Gastrocnemius medialis (tissue), 4 donors: ENCODE measurements around the gene TNFAIP8. TPM values are rescaled to one million over a fixed set of nuclear protein-coding genes. Genes with fewer than 3 reads are reported as not detected.

Experiments used
- ATAC-seq, 2 donors: fragments of 150-250 bp; one replicate each; pipeline ENCODE4 v1.9.1; 2016
- DNase-seq, 2 donors: peaks; one replicate each; pipeline ENCODE4 v3.0.0-alpha.2; 2019
- H3K27ac ChIP-seq, 4 donors: fragments of 200-600 bp; sonication (generic); 1 replicate in 1 of 4; 2 replicates in 3 of 4; pipeline ENCODE4 v1.5.1; 2016 to 2018; ENCODE audit warnings: mild to moderate bottlenecking in 2 of 4, moderate library complexity in 1 of 4
- H3K27me3 ChIP-seq, 3 donors: fragments of 200-600 bp; sonication (generic) in 2 of 3; 1 replicate in 1 of 3; 2 replicates in 2 of 3; pipeline versions ENCODE4 v1.5.1 to v1.6.0; 2016 to 2019; ENCODE audit warnings: mild to moderate bottlenecking in 1 of 3, moderate library complexity in 1 of 3
- H3K36me3 ChIP-seq, 2 donors: fragments of 200-600 bp; sonication (generic) in 1 of 2; one replicate each; pipeline ENCODE4 v1.5.1; 2017 to 2018
- H3K4me1 ChIP-seq, 2 donors: fragments of 200-600 bp; sonication (generic) in 1 of 2; one replicate each; pipeline ENCODE4 v1.5.1; 2016 to 2017; ENCODE audit warnings: mild to moderate bottlenecking in 2 of 2
- H3K4me3 ChIP-seq, 4 donors: fragments of 200-600 bp; sonication (generic) in 3 of 4; 1 replicate in 1 of 4; 2 replicates in 3 of 4; pipeline ENCODE4 v1.5.1; 2016 to 2019; ENCODE audit warnings: mild to moderate bottlenecking in 2 of 4
- H3K9me3 ChIP-seq, 3 donors: fragments of 200-600 bp; sonication (generic) in 2 of 3; 1 replicate in 1 of 3; 2 replicates in 2 of 3; pipeline ENCODE4 v1.5.1; 2016 to 2019
- POLR2A ChIP-seq, 2 donors: fragments of 450-650 bp; IDR thresholded peaks; one replicate each; pipeline ENCODE4 v1.6.1; 2017; ENCODE audit warnings: antibody characterized with exemption in 2 of 2, mild to moderate bottlenecking in 2 of 2, moderate library complexity in 2 of 2
- in situ Hi-C, 4 donors: fragments of 200-750 bp; cut with MboI; loops; one replicate each; pipeline versions ENCODE4 v1.15.0 to v1.8.0; 2017; ENCODE audit warnings: low sequenced_read_pairs in 4 of 4
- intact Hi-C: fragments of 100-400 bp; cut with DNase I; formaldehyde crosslinking; loops from one replicate; pipeline ENCODE4 v1.15.1; 2023; ENCODE audit warnings: low total_unique reads
- total RNA-seq, 4 donors: library from RNA; depleted of rRNA; stranded (reverse); fragments of >200 nt; gene quantifications; one replicate each; pipeline versions ENCODE4 v1.1.0 to v1.2.3, GENCODE V29; 2016
- TF ChIP-seq, protein P1 (sequence below), 5 experiments: fragments of 450-650 bp in 3 of 5; fragments of 200-600 bp in 2 of 5; sonication (generic) in 2 of 5; IDR thresholded peaks in 4 of 5; conservative IDR thresholded peaks in 1 of 5; 1 replicate in 4 of 5; 2 replicates in 1 of 5; pipeline ENCODE4 v1.5.1; 2016 to 2019; ENCODE audit warnings: antibody characterized with exemption in 5 of 5, mild to moderate bottlenecking in 3 of 5, moderate library complexity in 3 of 5

TNFAIP8 gene
- total RNA-seq, 4 donors from 2014 or later: 0.20 to 5.8 (median 2.0) TPM

GRCh38 chr5:119374901-119375300 lies 19.1 kb downstream of the TNFAIP8 start:
- no peak for TF ChIP-seq POLR2A (IDR thresholded peaks at IDR 0.05)
- TF ChIP-seq, protein P1, sequence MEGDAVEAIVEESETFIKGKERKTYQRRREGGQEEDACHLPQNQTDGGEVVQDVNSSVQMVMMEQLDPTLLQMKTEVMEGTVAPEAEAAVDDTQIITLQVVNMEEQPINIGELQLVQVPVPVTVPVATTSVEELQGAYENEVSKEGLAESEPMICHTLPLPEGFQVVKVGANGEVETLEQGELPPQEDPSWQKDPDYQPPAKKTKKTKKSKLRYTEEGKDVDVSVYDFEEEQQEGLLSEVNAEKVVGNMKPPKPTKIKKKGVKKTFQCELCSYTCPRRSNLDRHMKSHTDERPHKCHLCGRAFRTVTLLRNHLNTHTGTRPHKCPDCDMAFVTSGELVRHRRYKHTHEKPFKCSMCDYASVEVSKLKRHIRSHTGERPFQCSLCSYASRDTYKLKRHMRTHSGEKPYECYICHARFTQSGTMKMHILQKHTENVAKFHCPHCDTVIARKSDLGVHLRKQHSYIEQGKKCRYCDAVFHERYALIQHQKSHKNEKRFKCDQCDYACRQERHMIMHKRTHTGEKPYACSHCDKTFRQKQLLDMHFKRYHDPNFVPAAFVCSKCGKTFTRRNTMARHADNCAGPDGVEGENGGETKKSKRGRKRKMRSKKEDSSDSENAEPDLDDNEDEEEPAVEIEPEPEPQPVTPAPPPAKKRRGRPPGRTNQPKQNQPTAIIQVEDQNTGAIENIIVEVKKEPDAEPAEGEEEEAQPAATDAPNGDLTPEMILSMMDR (IDR thresholded peaks at IDR 0.05 in 4 of 5, conservative IDR thresholded peaks at IDR 0.05 in 1 of 5): no peak
- Histone ChIP-seq H3K9me3 (no peaks in the 10 kb centered on the region), H3K36me3 (no peaks in the 10 kb centered on the region), H3K27ac (no peak overlapping the region), H3K27me3 (no peaks in the 10 kb centered on the region), H3K4me1 (no peaks in the 10 kb centered on the region), H3K4me3 (no peak overlapping the region)
- DNase-seq (no peak), ATAC-seq (no peak)
- in situ Hi-C loops (no loop called here), intact Hi-C loops (no loop called here)

DNA sequence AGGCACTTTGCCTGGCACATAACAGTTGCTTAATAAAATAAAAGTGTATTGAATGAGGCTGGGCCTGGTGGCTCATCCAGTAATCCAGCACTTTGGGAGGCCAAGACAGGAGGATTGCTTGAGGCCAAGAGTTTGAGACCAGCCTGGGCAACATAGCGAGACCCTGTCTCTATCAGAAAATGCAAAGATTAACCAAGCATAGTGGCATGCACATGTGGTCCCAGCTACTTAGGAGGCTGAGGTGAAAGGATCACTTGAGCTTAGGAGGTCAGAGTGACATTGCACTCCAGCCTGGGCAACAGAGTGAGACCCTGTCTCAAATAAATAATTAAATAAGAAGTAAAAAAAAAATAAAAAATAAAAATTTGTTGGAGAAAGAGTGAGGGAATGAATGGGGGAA lies 21.2 kb downstream of the TNFAIP8 start:
- Histone ChIP-seq H3K27me3 (no peaks in the 10 kb centered on the region), H3K4me1 (no peaks in the 10 kb centered on the region), H3K27ac (no peak overlapping the region), H3K36me3 (no peaks in the 10 kb centered on the region), H3K9me3 (no peaks in the 10 kb centered on the region), H3K4me3 (no peak overlapping the region)
- ATAC-seq: no peak
- intact Hi-C loops: no loop called here
- in situ Hi-C loops: no loop called here
- TF ChIP-seq POLR2A (IDR thresholded peaks at IDR 0.05): no peak
- TF ChIP-seq, protein P1 (IDR thresholded peaks at IDR 0.05 in 4 of 5, conservative IDR thresholded peaks at IDR 0.05 in 1 of 5): no peak
- DNase-seq: no peak

- Histone ChIP-seq H3K9me3 (no peaks in the 10 kb centered on the region), H3K4me1 (no peaks in the 10 kb centered on the region), H3K27ac (no peak overlapping the region), H3K4me3 (no peak overlapping the region), H3K36me3 (no peaks in the 10 kb centered on the region), H3K27me3 (no peaks in the 10 kb centered on the region)
- intact Hi-C loops: no loop called here
- ATAC-seq: no peak
- no peak for DNase-seq
- in situ Hi-C loops: no loop called here
- TF ChIP-seq POLR2A (IDR thresholded peaks at IDR 0.05): no peak
- TF ChIP-seq, protein P1 (IDR thresholded peaks at IDR 0.05 in 4 of 5, conservative IDR thresholded peaks at IDR 0.05 in 1 of 5): no peak
Observed at GRCh38 chr5:119378075-119378700, 22.4 kb downstream of the TNFAIP8 start.

- no peaks in the 10 kb centered on the region for H3K4me1 ChIP-seq
Observed at GRCh38 chr5:119379096-119379495, 23.3 kb downstream of the TNFAIP8 start.

More at GRCh38 chr5:119379096-119379495, 23.3 kb downstream of the TNFAIP8 start:
- no peak overlapping the region for H3K27ac ChIP-seq
- H3K27me3 ChIP-seq: no peaks in the 10 kb centered on the region
- in situ Hi-C loops (no loop called here), intact Hi-C loops (no loop called here)
- DNase-seq (no peak), ATAC-seq (no peak)
- H3K9me3 ChIP-seq: no peaks in the 10 kb centered on the region
- H3K4me3 ChIP-seq: no peak overlapping the region
- TF ChIP-seq, protein P1 (IDR thresholded peaks at IDR 0.05 in 4 of 5, conservative IDR thresholded peaks at IDR 0.05 in 1 of 5): no peak
- no peak for TF ChIP-seq POLR2A (IDR thresholded peaks at IDR 0.05)
- H3K36me3 ChIP-seq: no peaks in the 10 kb centered on the region
